Fibroblast of mammary gland (primary cell): ENCODE data around the gene AIG1.
"Not testable (repeated sequence)": the region's sequence is repeated elsewhere in the genome, so short reads cannot be mapped to it uniquely, and the experiment has no call there.

Experiments used
- DNase-seq: peaks from one replicate; pipeline ENCODE4 v3.0.0-alpha.2; 2010; ENCODE audit warnings: low read depth
- H3K4me3 ChIP-seq: 2 replicates; pipeline ENCODE4 v1.5.1; 2011; ENCODE audit warnings: low read depth, mild to moderate bottlenecking, low read length, moderate library complexity; ENCODE audit not compliant: control insufficient read depth
- CTCF ChIP-seq: conservative IDR thresholded peaks from 2 replicates; pipeline ENCODE4 v1.5.1; 2011; ENCODE audit warnings: low read depth, low read length, inconsistent platforms; ENCODE audit not compliant: control insufficient read depth, insufficient read depth

Gene AIG1

GRCh38 chr6:143060806-143061596 lies at the start of gene AIG1:
Gene AIG1 (plus strand): TSS chr6:143060889. CDS start chr6:143060926, 37 bp downstream.
- peak within 1 kb of the TSS; percentile 78 for H3K4me3 ChIP-seq
- no peak for DNase-seq
- TF ChIP-seq CTCF = no peak

- TF ChIP-seq CTCF = no peak
- no peak overlapping the region for H3K4me3 ChIP-seq
- no peak for DNase-seq
Measured at GRCh38 chr6:143014764-143015163, 45.9 kb upstream of the AIG1 start.

- H3K4me3 ChIP-seq = no peak overlapping the region
- TF ChIP-seq CTCF = no peak
- peak; percentile 17 for DNase-seq
Measured at GRCh38 chr6:143015300-143015706, 45.4 kb upstream of the AIG1 start.

GRCh38 chr6:143018955-143019354 lies 41.7 kb upstream of the AIG1 start:
- no peak overlapping the region for H3K4me3 ChIP-seq
- peak; percentile 68 for DNase-seq
- TF ChIP-seq CTCF = no peak

GRCh38 chr6:143020862-143021261 lies 39.8 kb upstream of the AIG1 start:
- H3K4me3 ChIP-seq, DNase-seq: not testable (repeated sequence)

- no peak for TF ChIP-seq CTCF
- no peak overlapping the region for H3K4me3 ChIP-seq
- DNase-seq = no peak
Measured at GRCh38 chr6:143021543-143021942, 39.1 kb upstream of the AIG1 start.

GRCh38 chr6:143022587-143022986 lies 38.1 kb upstream of the AIG1 start:
- H3K4me3 ChIP-seq = no peak overlapping the region
- no peak for DNase-seq
- no peak for TF ChIP-seq CTCF
